ENCODE results near the gene DPM1.

The DPM1 gene

DNA sequence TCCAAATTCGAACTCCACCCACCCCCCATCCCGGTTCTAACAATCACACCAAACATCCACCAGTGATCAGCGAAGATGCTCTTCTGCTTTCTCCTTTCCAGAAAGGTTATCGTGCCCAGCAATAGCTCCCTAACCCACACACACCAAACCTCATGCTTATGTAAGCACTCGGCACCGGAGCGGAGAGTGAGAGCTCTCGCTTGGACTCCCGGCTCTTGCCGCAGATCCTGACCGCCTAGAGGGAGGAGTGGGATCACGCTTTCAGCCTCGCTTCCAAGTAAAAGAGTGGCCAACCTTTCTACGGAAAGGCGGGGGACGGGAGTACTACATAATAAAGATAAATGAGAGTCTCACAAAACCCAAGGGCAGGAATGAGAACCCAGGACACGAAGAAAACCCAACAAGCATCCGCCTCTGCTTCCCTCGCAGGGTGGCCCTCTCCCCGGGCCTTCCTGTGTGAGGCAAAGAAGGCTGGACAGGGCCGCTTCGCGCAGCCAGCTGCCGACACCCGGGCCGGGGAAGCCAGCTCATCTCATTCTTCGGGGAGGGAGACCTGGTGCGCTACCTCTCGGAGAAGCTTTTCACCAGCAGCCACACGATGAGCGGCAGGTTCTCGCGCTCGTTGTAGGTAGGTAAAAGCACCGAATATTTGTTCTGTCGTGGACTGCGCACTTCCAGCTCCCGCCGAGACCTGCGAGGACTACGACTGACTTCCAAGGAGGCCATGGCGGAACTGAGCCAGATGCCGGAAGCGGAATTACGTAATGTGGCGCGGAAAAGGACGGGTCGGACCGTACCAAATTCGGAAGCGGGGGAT lies at the start of gene DPM1:
DPM1 (minus strand) TSS at position 735 of the 817 bp plus-strand sequence; CDS start at position 726, 9 bp downstream.
- DNase-seq: peak; percentile 88

DNA sequence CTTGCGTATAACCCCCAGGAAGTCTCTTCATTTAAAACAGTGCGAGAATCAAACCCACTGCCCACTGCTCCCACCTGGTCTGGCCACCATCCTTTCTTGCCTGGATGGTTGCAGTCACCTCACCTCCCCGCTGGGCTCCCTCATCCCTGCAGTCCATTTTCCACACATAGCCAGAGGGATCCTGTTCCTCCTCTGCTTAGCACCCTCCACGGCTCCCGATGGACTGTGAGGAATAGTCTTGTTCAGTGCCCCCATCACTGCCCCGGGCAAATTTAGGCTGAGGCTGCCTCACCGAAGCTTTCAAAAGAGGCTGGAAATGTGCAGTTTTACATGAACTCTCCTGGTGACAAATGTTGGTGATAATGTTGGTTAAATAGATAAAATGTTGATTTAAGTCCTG lies 46.9 kb upstream of the DPM1 start:
- no peak for DNase-seq

DNA sequence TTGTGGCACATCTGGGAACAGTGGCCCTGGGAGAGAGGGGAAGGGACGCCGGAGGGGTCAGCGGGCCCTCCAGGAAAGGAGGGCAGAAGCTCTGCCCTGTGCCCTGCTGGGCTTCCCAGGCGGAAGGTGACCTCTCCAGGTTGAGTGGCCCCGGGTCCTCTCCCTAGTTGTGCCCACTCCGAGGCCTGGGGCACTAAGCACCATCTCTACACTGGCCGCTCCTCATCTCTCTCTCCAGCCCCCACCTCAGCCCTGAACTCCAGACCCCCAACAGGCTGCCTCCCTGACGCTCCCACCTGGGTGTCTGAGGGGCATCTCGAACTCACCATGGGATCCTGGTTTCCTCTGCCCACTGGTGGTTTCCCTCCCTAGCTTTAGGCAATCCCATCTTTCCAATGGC lies 46.4 kb upstream of the DPM1 start:
- no peak for DNase-seq

DNA sequence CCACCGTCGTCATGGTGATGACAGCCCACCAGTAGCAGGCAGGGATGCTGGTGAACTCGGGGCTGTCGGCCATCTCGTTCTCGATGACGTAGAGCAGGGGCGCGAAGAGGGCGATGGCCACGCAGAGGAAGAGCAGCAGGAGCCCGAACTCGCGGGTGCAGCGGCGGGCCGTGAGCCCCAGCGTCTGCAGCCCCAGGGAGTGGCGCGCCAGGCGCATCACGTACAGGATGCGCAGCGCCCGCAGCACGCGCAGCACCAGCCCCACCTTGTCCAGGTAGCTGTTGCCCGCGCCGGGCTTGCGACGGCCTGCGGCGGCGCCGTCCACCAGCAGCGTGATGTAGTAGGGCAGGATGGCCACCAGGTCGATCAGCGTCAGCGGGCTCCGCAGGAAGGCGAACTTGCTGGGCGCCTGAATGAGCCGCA lies 46.0 kb upstream of the DPM1 start:
- no peak for DNase-seq

DNA sequence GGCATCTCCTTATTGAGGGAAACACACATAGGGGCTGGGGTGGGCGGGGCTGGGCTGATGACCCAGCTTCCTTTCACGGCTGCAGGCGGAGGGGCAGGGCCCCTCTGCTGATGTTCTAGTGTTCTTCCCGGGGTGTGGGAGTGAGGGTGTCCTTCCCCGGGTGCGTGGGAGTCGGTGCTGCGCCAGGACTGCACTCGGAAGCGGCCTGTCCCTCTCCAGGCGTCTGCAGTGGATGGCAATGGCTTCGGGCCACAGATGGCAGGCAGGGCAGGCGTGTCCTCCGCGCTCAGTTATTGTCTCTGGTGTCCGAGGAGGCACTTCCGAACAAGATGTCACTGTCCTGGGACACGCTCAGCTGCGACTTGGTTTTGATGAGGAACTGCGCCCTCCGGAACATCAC lies 45.4 kb upstream of the DPM1 start:
- no peak for DNase-seq

DNA sequence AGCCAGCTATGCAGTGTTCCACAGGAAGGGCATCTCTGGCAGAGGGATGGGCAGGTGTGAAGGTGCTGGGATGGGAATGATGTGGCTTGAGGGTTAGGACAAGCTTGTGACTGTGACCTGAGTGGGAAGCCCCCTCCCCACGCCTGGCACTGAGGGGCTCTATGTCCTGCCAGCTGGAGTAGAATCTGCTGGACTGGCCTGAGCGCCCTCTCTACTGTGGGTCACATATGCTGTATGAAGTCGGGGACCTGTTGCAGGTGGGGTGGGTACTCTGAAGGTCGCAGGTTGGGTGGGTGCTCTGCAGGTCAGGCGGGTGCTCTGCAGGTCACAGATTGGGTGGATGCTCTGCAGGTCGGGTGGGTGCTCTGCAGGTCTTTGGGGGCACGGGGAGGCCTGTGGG lies 44.3 kb upstream of the DPM1 start:
- DNase-seq: no peak

DNA sequence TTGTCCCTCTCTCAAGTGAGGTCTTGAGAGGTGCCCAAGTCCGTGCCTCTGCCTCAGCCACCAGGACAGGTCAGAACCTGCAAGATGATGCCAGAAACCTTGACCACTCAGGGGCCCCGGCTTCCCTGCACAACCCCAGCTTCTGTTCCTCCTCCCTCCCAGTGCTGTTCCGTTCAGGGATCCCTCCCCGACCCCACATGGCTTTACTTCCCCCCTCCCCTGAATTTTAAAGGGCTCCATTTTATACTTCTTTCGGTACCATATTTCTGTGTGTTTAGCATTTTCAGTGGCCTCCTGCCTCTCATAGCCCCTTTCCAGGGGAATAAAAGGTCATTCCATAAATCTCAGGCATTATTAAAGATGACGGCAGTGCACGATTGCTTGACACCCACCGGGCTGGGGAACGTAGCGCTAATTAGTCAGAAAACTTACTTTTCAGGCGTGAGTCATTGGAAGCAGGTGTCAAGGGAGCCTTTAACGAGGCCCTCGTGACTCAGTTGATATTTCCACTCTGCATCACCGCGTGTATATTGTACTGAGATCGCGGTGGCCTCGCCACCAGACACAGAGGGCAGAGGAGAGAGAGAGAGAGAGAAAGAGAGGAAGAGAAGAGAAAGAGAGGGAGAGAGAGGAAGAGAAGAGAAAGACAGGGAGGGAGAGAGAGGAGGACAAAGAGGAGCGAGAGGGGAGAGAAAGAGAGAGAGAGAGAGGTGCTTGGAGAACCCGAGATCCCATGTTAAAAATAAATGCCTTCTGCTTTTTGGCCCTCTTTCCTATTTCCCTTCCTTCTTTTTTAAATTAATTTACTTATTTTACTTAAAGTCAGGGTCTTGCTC lies 43.3 kb upstream of the DPM1 start:
- no peak for DNase-seq

DNA sequence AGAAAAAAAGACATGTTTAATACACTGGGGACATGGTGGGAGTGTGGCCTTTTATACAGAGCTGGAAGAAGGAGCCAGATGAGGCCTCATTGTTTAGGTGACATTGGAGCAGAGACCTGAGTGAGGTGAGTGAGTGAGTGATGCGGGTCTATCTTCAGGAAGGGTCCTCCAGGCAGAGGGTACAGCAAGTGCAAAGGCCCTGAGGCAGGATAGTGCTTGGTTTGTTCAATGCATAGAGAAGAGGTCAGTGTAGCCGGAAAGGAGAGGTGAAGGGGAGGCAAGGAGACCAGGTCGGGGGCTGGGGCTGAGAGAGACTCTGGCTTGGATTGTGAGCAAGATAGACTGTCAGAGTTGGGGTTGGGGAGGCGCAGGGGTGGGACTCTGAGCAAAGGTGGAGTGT lies 41.0 kb upstream of the DPM1 start:
- DNase-seq: no peak

DNA sequence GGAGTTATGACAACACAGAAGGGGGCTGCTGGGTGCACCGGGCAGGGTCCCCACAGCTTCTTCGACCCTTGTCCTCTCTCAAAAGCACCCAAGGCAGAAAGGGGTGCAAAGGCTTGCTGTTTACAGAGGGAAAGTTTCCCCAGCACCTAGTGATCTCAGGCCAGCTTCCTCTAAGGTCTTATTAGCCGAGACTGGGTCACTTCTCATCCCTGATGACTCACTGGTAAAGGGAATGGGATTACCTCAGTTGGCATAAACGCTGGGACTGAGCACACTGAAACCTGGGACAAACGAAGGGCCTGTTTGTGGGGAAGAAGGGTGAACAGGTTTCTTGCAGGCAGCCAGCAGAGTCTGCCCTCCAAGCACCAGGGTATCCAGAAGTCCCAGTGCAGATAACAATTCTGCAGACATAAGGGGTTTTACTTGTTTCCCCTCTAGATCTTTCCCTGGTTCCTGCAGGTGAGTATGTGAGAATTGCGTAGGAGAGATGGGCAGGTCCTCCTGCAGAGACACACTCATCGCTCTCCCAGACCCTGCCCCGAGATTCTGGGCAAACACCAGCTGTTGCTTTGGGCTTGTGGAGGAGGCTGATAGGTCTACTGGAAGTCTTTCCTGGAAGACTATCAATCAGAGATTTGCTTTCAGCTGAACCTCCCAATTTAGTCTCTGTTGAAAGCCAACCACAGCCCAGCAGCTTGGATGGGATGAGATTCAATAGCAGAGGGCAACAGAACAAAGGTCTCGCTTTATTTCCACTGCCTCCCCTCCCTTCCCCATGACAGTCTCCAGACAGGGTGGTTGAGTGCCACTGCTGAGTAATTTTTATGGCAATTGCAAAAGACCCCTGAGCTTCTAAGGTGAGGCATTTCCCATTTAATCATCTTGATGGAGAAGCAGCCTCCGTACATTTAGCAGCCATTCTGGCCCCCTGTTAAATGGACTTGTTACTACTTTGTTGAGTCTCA lies 38.9 kb upstream of the DPM1 start:
- no peak for DNase-seq

DNA sequence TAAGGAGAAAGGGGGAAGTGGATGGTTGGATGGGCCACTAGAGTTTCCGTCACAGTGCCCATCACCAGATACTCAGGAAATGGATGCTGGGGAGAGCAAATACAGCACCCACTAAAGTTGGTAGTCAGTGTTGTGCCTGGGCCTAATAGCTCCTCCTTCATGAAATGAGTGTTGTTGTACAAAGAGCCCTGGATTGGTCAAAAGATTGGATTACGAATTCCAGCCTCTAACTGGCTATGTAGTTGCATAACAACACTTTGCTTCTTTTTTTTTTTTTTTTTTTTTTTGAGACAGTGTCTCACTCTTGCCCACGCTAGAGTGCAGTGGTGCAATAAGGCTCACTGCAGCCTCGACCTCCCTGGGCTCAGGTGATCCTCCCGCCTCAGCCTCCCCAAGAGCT lies 37.2 kb upstream of the DPM1 start:
- DNase-seq: no peak

DNA sequence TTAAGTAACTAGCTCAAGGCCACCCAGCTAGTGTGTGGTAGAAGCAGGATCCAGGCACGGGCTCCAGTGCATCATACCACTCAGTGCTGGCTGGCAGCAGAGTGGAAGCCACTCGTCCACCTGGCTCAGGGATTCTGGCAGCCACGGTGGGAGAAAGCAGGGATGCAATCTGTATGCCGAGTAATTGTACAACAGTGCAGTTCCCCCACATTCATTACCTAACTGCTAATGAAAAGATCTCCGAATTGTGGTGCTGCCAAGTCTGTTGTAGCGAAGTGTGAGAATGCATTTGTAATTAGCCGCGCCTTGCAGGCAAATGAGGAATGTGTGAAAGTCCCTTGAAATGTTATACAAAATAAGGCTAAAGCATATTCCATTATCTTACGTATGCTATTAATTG lies 35.5 kb upstream of the DPM1 start:
- no peak for DNase-seq

DNA sequence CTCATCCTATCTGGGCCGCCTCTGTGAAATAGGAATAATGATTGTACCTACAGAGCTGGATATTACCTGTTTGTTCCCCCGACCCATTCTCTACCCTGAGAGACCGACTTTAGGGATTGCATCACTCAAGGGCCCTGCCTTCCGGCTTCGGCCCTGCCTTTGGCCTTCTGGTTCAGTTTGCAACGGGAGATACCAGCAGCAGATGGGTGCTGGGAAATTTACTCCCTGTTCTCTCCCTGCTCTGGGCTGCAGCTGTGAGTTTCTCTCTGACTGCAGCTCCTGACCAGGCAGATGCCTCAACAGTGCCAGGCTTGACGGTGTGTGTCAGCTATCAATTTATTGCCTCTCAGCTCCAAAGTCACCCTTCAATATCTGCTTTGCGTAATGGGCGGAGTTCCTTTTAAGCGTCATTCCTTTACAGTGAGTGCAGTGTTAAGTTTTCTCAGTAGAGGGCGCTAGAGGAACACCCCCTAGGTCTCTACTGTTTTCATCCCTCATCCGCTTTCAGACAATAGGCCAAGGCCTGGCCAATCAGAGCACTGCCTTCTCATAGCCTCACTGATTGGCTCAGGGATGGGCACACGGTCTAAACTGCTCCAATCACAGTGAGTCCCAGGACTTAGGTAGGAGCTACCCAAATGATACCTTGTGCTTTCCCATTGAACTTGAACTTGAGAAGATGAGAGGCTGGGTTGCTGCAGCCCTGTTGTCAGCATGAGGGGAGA lies 34.6 kb upstream of the DPM1 start:
- peak; percentile 82 for DNase-seq

DNA sequence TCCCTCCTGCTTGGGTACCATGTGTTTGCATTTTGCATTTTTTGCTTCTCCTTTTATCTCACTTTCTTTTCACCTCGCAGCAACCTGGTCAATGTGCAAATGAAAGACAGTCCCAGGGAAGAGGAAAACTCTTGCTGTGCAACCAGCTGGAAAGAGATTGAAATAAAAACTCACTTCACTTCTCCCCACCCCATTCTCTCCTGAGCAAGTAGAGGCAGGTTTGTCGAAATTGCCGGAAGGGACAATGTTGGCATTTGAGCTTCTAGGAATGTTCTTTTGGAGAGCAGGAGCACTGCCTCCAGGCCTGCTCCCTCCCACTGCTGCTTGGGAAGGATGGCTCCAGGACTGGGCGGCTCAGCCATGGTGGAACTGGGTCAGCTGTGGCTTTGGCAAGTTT lies 34.0 kb upstream of the DPM1 start:
- no peak for DNase-seq

DNA sequence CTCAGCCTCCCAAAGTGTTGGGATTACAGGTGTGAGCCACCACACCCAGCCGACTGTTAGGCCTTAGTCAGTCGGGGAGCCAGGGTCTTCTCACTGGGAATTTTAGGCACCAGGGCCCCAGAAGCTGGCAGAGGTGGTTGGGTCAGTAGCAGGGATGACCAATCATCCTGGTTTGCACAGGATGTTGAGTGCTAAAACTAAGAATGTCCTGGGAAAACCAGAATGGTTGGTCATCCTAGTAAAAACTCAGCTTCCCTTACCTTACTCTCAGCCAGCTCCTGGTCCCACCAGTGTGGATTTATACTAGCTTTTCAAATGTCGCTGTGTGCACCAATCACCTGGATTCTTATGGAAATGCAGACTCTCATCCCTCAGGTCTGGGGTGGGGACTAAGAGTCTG lies 32.7 kb upstream of the DPM1 start:
- DNase-seq: no peak

DNA sequence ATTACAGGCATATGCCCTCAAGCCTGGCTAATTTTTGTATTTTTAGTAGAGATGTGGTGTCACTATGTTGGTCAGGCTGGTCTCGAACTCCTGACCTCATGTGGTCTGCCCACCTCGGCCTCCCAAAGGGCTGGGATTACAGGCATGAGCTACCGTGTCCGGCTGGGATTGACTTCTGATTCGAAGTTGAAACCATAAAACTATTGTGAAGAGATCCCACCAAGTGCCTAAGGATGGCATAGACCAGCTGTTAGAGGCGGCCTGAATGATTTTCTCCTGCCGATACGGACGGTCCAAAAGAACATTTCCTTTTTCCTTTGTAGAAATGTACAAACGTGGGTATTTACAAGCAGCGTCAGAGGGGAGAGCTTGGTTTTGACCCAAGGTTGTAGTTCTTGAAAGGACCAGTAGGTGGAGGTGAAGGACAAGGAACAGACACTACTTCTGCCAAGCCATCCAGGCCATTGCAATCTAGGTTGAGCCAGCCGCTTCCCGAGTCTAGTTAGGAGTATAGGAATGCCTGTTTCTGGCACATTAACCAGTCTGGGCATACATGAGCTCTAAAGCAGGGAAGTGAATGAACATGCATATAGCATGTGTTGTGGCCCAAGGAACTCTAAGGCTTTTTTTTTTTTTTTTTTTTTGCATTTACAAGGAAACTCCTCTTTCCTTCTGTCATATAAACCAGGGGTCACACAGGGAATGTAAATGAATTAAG lies 29.3 kb upstream of the DPM1 start:
- peak; percentile 83 for DNase-seq

DNA sequence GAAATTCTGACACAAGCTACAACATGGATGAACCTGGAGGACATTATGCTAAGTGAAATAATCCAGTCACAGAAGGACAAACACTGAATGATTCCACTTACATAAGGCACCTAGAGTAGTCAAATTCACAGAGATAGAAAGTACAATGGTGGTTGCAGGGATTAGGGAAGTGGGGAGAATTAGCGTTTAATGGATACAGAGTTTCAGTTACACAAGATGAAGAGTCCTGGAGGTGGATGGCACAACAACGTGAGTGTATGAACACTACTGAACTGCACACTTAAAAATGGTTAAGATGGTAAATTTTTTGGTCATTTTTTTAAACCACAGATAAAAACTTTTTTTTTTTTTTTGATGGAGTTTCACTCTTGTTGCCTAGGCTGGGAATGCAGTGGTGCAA lies 25.0 kb upstream of the DPM1 start:
- DNase-seq: no peak

DNA sequence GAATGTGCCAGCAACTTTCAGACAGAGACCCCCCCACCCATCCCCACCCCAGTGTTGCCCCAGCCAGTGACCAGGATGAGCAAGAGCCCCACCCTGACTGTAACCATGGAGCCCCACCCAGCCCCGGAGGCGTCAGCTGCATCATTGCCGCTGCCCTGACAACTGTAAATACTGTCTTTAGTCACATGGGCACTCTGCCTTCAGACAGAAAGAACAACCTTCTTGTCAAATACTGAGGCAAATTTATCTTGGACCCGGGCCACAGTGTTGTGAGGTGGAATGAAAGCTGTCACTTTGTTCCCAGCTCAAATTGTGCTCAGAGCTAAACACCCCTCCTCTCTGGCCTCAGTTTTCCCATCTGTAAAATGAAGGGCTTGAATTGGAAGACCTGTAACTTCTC lies 24.0 kb upstream of the DPM1 start:
- no peak for DNase-seq

DNA sequence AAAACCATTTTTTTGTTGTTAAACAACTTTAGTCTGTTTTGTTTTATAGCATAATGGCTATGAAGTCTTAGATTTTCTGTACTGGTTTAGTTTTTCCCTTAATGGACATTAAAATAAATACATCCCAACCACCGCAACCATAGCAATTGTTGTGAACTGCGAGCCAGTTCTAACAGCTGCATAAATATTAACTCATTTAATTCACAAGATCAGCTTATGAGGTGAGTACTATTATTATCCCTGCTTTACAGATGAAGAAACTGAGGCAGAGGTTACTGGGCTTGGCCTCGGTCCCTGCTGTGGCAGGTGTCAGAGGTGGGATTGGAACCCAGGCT lies 23.3 kb upstream of the DPM1 start:
- DNase-seq: no peak

DNA sequence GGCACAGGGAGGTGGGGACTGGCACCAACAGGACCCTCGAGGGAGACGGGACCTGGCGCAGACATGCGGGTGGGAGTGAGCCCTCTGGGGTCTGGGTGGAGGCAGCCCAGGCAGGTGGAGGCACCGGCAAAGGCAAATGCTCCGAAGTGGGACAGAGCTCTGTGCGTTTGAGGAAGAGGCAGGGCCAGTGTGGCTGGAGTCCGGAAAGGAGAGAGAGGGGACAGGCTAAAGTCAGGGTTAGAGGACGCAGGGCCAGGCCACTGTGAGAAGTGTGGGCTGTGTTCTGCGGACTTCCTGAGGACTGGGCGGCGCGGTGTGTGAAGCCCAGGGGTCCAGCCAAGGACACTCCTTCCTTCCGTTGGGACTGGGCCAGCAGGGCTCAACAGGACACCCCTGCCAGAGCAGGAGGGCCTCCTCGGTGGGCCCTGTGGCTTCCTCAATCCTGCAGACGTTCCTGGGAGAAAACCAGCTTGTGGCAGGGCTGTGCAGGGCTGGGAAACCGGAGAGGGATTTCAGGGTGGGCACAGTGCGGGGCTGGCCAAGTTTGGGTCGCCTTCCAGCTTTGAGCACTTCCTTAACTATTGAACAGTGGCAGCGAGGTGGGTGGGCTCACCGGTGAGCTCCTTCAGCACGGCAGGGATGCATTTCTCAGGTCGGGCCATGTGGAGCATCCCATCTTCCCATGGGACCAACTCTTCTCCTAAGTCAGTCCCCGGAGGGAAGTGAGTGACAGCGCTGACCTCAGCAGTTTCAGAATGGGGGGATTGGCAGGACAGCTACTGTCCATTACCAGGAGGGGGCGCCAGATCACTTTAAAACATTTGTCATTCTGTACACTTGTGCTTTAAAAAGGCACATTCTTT lies 22.8 kb upstream of the DPM1 start:
- peak; percentile 69 for DNase-seq

DNA sequence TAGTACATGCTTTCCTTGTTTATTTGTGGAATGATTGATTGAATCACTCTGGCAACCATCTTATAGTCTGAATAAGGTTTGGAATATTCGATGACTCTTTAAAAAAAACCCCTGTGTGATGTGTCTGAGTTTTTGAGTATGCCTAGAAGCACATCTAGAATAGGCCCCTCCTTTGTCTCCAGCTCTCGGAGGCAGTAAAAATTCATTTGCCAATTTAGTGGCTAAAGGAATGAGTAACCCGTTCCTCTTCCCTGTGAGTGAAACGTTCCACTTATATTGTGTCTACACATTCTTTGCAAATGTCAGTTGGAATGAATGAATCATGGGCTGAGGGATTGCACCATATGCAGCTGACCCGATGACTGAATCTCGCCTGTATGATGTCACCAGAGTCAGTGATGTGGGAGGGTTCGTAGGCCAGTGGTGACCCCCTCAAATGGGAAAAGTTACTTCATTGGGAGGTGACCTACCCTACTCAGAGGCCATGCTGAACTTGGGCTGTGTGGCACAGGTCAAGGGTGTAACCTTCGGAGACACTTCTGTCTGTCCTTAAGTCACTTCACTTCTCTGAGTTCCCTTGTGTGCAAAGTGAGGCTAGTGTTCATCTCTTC lies 21.8 kb upstream of the DPM1 start:
- peak; percentile 73 for DNase-seq
